HG02759 (cell line): ENCODE results near the gene MYO18A.

Source experiments
- ATAC-seq: cut with Tn5 transposase; IDR thresholded peaks from one replicate; pipeline ENCODE4 v1.9.1; 2021; ENCODE audit warnings: mild to moderate bottlenecking, moderate library complexity; ENCODE audit not compliant: unreplicated experiment

MYO18A gene

GRCh38 chr17:29168079-29168758 lies 12.0 kb downstream of the MYO18A start:
- ATAC-seq: no peak

- no peak for ATAC-seq
Measured at GRCh38 chr17:29167393-29168078, 12.7 kb downstream of the MYO18A start.

- ATAC-seq: no peak
Measured at GRCh38 chr17:29166507-29166887, 13.7 kb downstream of the MYO18A start.

- ATAC-seq: no peak
Measured at GRCh38 chr17:29165800-29166506, 14.2 kb downstream of the MYO18A start.

GRCh38 chr17:29165261-29165660 lies 14.9 kb downstream of the MYO18A start:
- no peak for ATAC-seq

GRCh38 chr17:29163563-29163962 lies 16.6 kb downstream of the MYO18A start:
- ATAC-seq: no peak

GRCh38 chr17:29162909-29163341 lies 17.3 kb downstream of the MYO18A start:
- no peak for ATAC-seq

- ATAC-seq: no peak
Measured at GRCh38 chr17:29162082-29162908, 17.9 kb downstream of the MYO18A start.

GRCh38 chr17:29160253-29160652 lies 19.9 kb downstream of the MYO18A start:
- no peak for ATAC-seq

GRCh38 chr17:29159306-29159860 lies 20.8 kb downstream of the MYO18A start:
- ATAC-seq: no peak

GRCh38 chr17:29158488-29159275 lies 21.5 kb downstream of the MYO18A start:
- no peak for ATAC-seq

- no peak for ATAC-seq
Measured at GRCh38 chr17:29158096-29158487, 22.1 kb downstream of the MYO18A start.

- no peak for ATAC-seq
Measured at GRCh38 chr17:29157310-29157709, 22.9 kb downstream of the MYO18A start.

- no peak for ATAC-seq
Measured at GRCh38 chr17:29156781-29157180, 23.4 kb downstream of the MYO18A start.

- ATAC-seq: no peak
Measured at GRCh38 chr17:29155966-29156338, 24.2 kb downstream of the MYO18A start.

- ATAC-seq: no peak
Measured at GRCh38 chr17:29155227-29155965, 24.8 kb downstream of the MYO18A start.

- no peak for ATAC-seq
Measured at GRCh38 chr17:29154516-29155226, 25.5 kb downstream of the MYO18A start.

GRCh38 chr17:29151567-29151966 lies 28.6 kb downstream of the MYO18A start:
- ATAC-seq: no peak

- ATAC-seq: no peak
Measured at GRCh38 chr17:29150161-29150560, 30.0 kb downstream of the MYO18A start.
